SJSA1 (cell line): ENCODE data around the gene PRR4. TPM values are rescaled to one million over a fixed set of nuclear protein-coding genes. Genes with fewer than 3 reads are reported as not detected.

ENCODE experiments used
- DNase-seq, 2 experiments: peaks; one replicate each; pipeline ENCODE4 v3.0.0-alpha.2; 2015 to 2020; ENCODE audit warnings: low spot score in 2 of 2, low read depth in 1 of 2
- H3K27ac ChIP-seq: fragments of 250-450 bp; sonication (Bioruptor Pico); 2 replicates; pipeline ENCODE4 v1.5.1; 2020; ENCODE audit warnings: mild to moderate bottlenecking, moderate library complexity
- H3K27me3 ChIP-seq: fragments of 250-450 bp; sonication (Bioruptor Pico); replicated peaks from 2 replicates; pipeline ENCODE4 v1.5.1; 2020; ENCODE audit warnings: mild to moderate bottlenecking, moderate library complexity
- H3K36me3 ChIP-seq: fragments of 250-450 bp; sonication (Bioruptor Pico); 2 replicates; pipeline ENCODE4 v1.5.1; 2020; ENCODE audit warnings: mild to moderate bottlenecking
- H3K4me1 ChIP-seq: fragments of 250-450 bp; sonication (Bioruptor Pico); replicated peaks from 2 replicates; pipeline ENCODE4 v1.6.1; 2021; ENCODE audit warnings: mild to moderate bottlenecking
- H3K4me3 ChIP-seq: fragments of 250-450 bp; sonication (Bioruptor Pico); 2 replicates; pipeline ENCODE4 v1.5.1; 2020; ENCODE audit warnings: mild to moderate bottlenecking
- H3K9me3 ChIP-seq: fragments of 250-450 bp; sonication (Bioruptor Pico); replicated peaks from 2 replicates; pipeline ENCODE4 v1.5.1; 2020; ENCODE audit warnings: mild to moderate bottlenecking
- total RNA-seq: library from RNA; depleted of rRNA; stranded (reverse); fragments of >200 nt; shearing (Covaris generic); gene quantifications from 2 replicates; pipeline ENCODE4 v1.2.3, GENCODE V29; 2014; rRNA removed

The PRR4 gene
- total RNA-seq, 1 experiment from 2014 or later = 1.6 TPM

GRCh38 chr12:10842862-10843261, 6.4 kb downstream of the PRR4 start:
- no peaks in the 10 kb centered on the region for H3K9me3 ChIP-seq
- no peaks in the 10 kb centered on the region for H3K27me3 ChIP-seq
- no peak overlapping the region for H3K4me3 ChIP-seq
- H3K36me3 ChIP-seq = 0 out of 2 replicates have a peak, but pooled peaks cover 4% of the 10 kb centered on the region
- H3K4me1 ChIP-seq = no peaks in the 10 kb centered on the region
- H3K27ac ChIP-seq = no peak overlapping the region
- DNase-seq = no peak

- no peaks in the 10 kb centered on the region for H3K36me3 ChIP-seq
- no peaks in the 10 kb centered on the region for H3K27me3 ChIP-seq
- H3K27ac ChIP-seq = no peak overlapping the region
- H3K4me1 ChIP-seq = no peaks in the 10 kb centered on the region
- no peak overlapping the region for H3K4me3 ChIP-seq
- no peak for DNase-seq
- H3K9me3 ChIP-seq = no peaks in the 10 kb centered on the region
These were observed 10.8 kb downstream of the PRR4 start for GRCh38 chr12:10838461-10838860.

GRCh38 chr12:10829994-10830393, 19.3 kb downstream of the PRR4 start:
- DNase-seq = no peak
- no peaks in the 10 kb centered on the region for H3K36me3 ChIP-seq
- H3K4me3 ChIP-seq = no peak overlapping the region
- no peaks in the 10 kb centered on the region for H3K9me3 ChIP-seq
- no peaks in the 10 kb centered on the region for H3K27me3 ChIP-seq
- no peak overlapping the region for H3K27ac ChIP-seq
- no peaks in the 10 kb centered on the region for H3K4me1 ChIP-seq

- no peaks in the 10 kb centered on the region for H3K9me3 ChIP-seq
These were observed 23.0 kb downstream of the PRR4 start, which contains the start of gene TAS2R10 for GRCh38 chr12:10826258-10826657. Gene TAS2R10 (minus strand): TSS chr12:10826358. CDS start chr12:10826269, 89 bp downstream.

GRCh38 chr12:10824957-10825356, 24.3 kb downstream of the PRR4 start:
- DNase-seq = no peak
- no peaks in the 10 kb centered on the region for H3K36me3 ChIP-seq
- H3K4me3 ChIP-seq = no peak overlapping the region
- no peaks in the 10 kb centered on the region for H3K9me3 ChIP-seq
- H3K4me1 ChIP-seq = no peaks in the 10 kb centered on the region
- no peaks in the 10 kb centered on the region for H3K27me3 ChIP-seq
- no peak overlapping the region for H3K27ac ChIP-seq

More at GRCh38 chr12:10826258-10826657, 23.0 kb downstream of the PRR4 start, which contains the start of gene TAS2R10:
- no peaks in the 10 kb centered on the region for H3K27me3 ChIP-seq
- DNase-seq = no peak
- H3K4me3 ChIP-seq = no peak within 1 kb of the TSS
- no peak within 1 kb of the TSS for H3K27ac ChIP-seq
- H3K36me3 ChIP-seq = no peaks in the 10 kb centered on the region
- no peaks in the 10 kb centered on the region for H3K4me1 ChIP-seq

GRCh38 chr12:10811883-10812536, 37.3 kb downstream of the PRR4 start:
- Histone ChIP-seq H3K27ac (no peak overlapping the region), H3K36me3 (no peaks in the 10 kb centered on the region), H3K4me3 (no peak overlapping the region), H3K27me3 (no peaks in the 10 kb centered on the region; the same call in 1 of the 2 replicates), H3K9me3 (no peaks in the 10 kb centered on the region), H3K4me1 (no peaks in the 10 kb centered on the region)
- no peak for DNase-seq

GRCh38 chr12:10810068-10810467, 39.2 kb downstream of the PRR4 start, which contains the start of gene TAS2R9:
Gene TAS2R9 (minus strand): TSS chr12:10810168. CDS start chr12:10810075, 93 bp downstream.
- Histone ChIP-seq H3K4me1 (no peaks in the 10 kb centered on the region), H3K36me3 (no peaks in the 10 kb centered on the region), H3K4me3 (no peak within 1 kb of the TSS), H3K9me3 (no peaks in the 10 kb centered on the region), H3K27me3 (no peaks in the 10 kb centered on the region; the same call in 1 of the 2 replicates), H3K27ac (no peak within 1 kb of the TSS)
- no peak for DNase-seq

- Histone ChIP-seq H3K4me1 (no peaks in the 10 kb centered on the region), H3K9me3 (no peaks in the 10 kb centered on the region), H3K27ac (no peak within 1 kb of the TSS), H3K36me3 (no peaks in the 10 kb centered on the region), H3K27me3 (no peaks in the 10 kb centered on the region; the same call in 1 of the 2 replicates), H3K4me3 (no peak within 1 kb of the TSS)
- DNase-seq = no peak
These were observed 42.1 kb downstream of the PRR4 start, which contains the start of gene TAS2R8 for GRCh38 chr12:10807186-10807585. Gene TAS2R8 (minus strand): TSS chr12:10807286. CDS start chr12:10806980, 306 bp downstream.

- no peak for DNase-seq
- Histone ChIP-seq H3K4me1 (no peaks in the 10 kb centered on the region), H3K27ac (no peak within 1 kb of the TSS), H3K27me3 (peaks cover 8% of the 10 kb centered on the region), H3K4me3 (no peak within 1 kb of the TSS), H3K36me3 (no peaks in the 10 kb centered on the region), H3K9me3 (no peaks in the 10 kb centered on the region)
These were observed 46.7 kb downstream of the PRR4 start, which contains the start of gene TAS2R7 for GRCh38 chr12:10802587-10802986. Gene TAS2R7 (minus strand): TSS chr12:10802627. CDS start chr12:10802570, 57 bp downstream.

GRCh38 chr12:10801741-10802140, 47.5 kb downstream of the PRR4 start:
- H3K4me1 ChIP-seq = no peaks in the 10 kb centered on the region
- H3K36me3 ChIP-seq = no peaks in the 10 kb centered on the region
- H3K27me3 ChIP-seq = peaks cover 11% of the 10 kb centered on the region
- H3K27ac ChIP-seq = no peak overlapping the region
- no peaks in the 10 kb centered on the region for H3K9me3 ChIP-seq
- no peak overlapping the region for H3K4me3 ChIP-seq
- DNase-seq = no peak

Other genes with a start within 250 kb of the PRR4 start
- 51.6 and 97.2 TPM in 2 replicates for gene MAGOHB, start 235.9 kb downstream of the PRR4 start, total RNA-seq
- 5.9 and 6.3 TPM in 2 replicates for gene STYK1, start 175.4 kb downstream of the PRR4 start, total RNA-seq
- 95.2 and 104 TPM in 2 replicates for gene YBX3, start 126.2 kb downstream of the PRR4 start, total RNA-seq
- gene TAS2R7, start 46.8 kb downstream of the PRR4 start, total RNA-seq = not detected in 2 replicates
- gene TAS2R8, start 42.2 kb downstream of the PRR4 start, total RNA-seq = not detected in 2 replicates
- gene TAS2R9, start 39.3 kb downstream of the PRR4 start, total RNA-seq = not detected in 2 replicates
- gene TAS2R10, start 23.1 kb downstream of the PRR4 start, total RNA-seq = 0.53 TPM in 1 of 2 replicates, not detected in the other
- 6.9 and 9.4 TPM in 2 replicates for gene PRH1, start 34.8 kb upstream of the PRR4 start, total RNA-seq
- gene TAS2R13, start 60.1 kb upstream of the PRR4 start, total RNA-seq = 0.13 and 1.2 TPM in 2 replicates
- not detected in 2 replicates for gene PRH2, start 79.8 kb upstream of the PRR4 start, total RNA-seq
- 1.3 and 2.9 TPM in 2 replicates for gene TAS2R14, start 89.8 kb upstream of the PRR4 start, total RNA-seq
- 0.84 TPM in 1 of 2 replicates, not detected in the other for gene TAS2R50, start 137.4 kb upstream of the PRR4 start, total RNA-seq
- 1.1 TPM in 1 of 2 replicates, not detected in the other for gene TAS2R20, start 148.8 kb upstream of the PRR4 start, total RNA-seq
- gene TAS2R19, start 173.1 kb upstream of the PRR4 start, total RNA-seq = 0.34 and 1.9 TPM in 2 replicates
- gene TAS2R31, start 181.9 kb upstream of the PRR4 start, total RNA-seq = 1.5 TPM in 1 of 2 replicates, not detected in the other
- gene TAS2R46, start 212.8 kb upstream of the PRR4 start, total RNA-seq = 0.89 and 6.9 TPM in 2 replicates
- 0.29 TPM in 1 of 2 replicates, not detected in the other for gene TAS2R43, start 242.8 kb upstream of the PRR4 start, total RNA-seq